HG03045 (cell line): ENCODE measurements around the gene CFL1.

Source experiments
- ATAC-seq: cut with Tn5 transposase; IDR thresholded peaks from one replicate; pipeline ENCODE4 v1.9.1; 2021; ENCODE audit warnings: mild to moderate bottlenecking, moderate library complexity; ENCODE audit not compliant: unreplicated experiment

CFL1 gene

GRCh38 chr11:65870706-65871681 lies 13.0 kb upstream of the CFL1 start:
- no peak for ATAC-seq

DNA sequence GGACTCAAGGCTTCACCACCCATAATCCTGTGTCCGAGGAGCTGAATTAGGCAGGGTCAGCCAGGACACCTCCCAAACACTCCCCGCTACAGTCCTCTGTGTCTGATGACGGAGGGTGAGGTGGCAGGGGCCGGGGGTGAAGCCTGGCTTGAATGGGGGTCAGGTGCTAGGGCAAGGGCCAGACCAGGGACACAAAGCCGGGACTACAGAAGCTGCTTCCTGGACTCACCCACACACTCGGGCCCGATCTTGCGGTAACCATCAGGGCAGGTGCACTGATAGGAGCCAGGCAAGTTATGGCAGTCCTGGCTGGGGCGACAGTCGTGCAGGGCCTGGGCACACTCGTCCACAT lies 12.3 kb upstream of the CFL1 start:
- no peak for ATAC-seq

DNA sequence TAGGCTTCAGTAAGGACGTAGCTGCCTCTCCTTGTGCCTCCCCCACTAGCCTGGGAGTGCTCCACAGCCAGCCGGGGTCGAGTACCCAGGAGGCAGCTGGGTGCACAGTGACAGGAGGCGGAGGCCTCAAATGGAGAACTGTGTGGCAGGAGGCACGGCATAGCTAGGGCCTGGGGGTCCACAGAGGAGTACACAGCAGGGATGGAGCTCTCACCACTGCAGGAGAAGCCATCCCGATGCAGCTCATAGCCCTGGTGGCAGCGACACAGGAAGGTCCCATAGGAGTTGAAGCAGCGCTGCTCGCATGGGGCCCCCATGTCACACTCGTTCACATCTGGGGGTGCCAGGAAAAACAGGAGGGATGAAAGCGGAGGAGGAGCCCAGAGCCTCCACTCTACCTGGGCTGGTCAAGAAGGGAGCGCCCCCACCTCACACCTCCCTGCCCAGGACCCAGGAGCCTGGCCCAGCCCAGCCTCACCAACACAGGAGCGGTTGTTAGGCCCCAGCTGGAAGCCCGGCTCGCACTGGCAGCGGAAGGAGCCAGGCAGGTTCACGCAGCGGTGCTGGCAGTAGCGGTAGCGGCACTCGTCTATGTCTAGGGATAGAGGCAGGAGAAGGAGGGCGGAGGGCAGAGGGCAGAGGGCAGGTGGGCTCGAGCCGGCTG lies 11.8 kb upstream of the CFL1 start:
- no peak for ATAC-seq

GRCh38 chr11:65868907-65869306 lies 10.9 kb upstream of the CFL1 start:
- no peak for ATAC-seq

- ATAC-seq: no peak
Observed at GRCh38 chr11:65868076-65868667, 10.2 kb upstream of the CFL1 start.

- ATAC-seq: no peak
Observed at GRCh38 chr11:65867284-65868071, 9.5 kb upstream of the CFL1 start.

- no peak for ATAC-seq
Observed at GRCh38 chr11:65866509-65867283, 8.7 kb upstream of the CFL1 start.

- no peak for ATAC-seq
Observed at GRCh38 chr11:65865550-65866172, 7.7 kb upstream of the CFL1 start.

GRCh38 chr11:65864706-65865471 lies 6.9 kb upstream of the CFL1 start:
- ATAC-seq: no peak

GRCh38 chr11:65863889-65864705 lies 6.1 kb upstream of the CFL1 start:
- no peak for ATAC-seq

DNA sequence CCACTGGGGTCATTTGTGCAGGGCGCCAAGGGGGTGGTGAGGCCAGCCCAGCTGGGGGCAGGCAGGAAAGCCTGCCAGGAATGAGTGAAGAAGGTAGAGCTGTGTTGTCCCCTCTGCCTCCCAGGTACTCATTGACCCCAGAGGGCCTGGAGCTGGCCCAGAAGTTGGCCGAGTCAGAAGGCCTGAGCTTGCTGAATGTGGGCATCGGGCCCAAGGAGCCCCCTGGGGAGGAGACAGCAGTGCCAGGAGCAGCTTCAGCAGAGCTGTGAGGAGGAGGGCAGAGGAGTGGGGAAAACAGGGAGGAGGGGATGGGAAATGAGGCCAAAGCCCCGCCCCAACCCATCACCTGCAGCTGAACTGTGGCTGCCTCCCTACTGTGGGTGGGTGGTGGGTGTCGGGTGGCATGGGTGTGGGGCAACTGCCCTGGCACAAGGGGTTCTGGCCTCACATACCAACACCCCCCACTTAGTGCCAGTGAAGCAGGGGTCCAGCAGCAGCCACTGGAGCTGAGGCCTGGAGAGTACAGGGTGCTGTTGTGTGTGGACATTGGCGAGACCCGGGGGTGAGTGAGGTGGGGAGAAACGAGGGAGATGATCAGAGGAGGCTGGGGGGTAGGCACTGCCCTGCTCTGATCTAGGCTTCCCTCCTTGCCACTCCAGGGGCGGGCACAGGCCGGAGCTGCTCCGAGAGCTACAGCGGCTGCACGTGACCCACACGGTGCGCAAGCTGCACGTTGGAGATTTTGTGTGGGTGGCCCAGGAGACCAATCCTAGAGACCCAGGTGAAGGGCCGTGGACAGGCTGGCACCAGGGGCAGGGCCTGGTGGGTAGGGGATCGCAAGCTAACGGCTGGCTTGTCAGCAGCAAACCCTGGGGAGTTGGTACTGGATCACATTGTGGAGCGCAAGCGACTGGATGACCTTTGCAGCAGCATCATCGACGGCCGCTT lies 5.2 kb upstream of the CFL1 start:
- ATAC-seq: no peak

DNA sequence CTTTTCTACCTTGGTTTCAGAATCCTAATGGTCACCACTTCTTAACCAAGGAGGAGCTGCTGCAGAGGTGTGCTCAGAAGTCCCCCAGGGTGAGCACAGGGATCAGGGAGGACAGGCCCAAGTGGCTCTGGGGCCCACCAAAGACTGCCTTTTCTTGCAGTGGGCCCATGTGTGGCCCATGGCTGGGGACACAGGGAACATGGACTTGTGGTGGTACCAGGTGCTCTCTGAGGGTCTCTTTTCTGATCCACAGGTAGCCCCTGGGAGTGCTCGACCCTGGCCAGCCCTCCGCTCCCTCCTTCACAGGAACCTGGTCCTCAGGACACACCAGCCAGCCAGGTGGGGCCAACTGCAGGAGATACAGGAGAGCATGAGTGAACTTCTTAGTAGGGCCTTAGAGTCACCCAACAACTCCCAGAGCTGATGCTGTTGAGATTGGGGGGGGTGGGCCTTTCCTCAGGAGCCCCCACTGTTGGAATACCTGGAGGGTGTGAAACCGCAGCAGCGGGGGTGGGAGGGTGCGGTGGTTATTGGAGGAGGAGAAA lies 4.3 kb upstream of the CFL1 start:
- no peak for ATAC-seq

DNA sequence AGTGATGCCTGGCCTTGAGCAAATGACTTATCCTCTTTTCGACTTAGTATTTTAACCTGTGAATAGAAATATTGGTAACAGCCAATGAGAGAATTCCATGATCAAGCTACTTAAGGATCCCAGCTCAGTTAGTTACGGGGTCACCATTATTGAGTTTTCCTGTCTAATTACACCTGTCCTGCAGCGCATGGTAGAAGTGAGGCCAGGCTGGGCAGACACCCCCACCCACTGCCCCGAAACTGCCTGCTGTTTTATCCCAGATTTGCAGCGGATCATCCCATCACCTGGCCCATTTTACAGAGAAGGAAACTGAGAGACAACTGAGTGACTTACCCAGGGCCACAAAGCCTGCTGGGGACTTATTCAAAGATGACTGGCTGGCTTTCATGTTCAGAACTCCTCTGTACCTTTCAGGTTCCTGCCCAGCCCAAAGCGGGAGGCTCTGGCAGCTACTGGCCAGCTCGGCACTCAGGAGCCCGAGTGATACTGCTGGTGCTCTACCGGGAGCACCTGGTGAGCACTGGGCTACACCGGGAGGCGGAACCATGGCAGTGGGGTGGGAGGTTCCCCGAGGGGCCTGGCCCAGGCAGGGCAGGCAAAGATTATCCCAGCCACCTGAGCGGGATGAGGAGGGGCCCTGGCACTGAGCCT lies 3.7 kb upstream of the CFL1 start:
- no peak for ATAC-seq

DNA sequence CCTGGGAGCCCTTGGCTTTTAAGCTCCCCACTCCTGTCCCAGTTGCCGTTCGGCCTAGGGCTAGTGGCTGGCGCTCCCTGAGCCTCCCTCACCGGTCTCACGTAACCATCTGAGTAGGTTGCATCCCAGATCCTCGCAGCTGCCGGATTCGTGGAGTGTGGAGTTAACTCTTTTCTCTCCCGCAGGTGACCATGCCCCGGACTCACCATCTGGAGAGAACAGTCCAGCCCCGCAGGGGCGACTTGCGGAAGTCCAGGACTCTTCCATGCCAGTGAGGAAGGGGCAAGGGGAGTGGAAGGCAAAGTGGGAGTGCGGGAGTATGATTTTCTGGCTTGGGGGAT lies 3.2 kb upstream of the CFL1 start:
- ATAC-seq: no peak

DNA sequence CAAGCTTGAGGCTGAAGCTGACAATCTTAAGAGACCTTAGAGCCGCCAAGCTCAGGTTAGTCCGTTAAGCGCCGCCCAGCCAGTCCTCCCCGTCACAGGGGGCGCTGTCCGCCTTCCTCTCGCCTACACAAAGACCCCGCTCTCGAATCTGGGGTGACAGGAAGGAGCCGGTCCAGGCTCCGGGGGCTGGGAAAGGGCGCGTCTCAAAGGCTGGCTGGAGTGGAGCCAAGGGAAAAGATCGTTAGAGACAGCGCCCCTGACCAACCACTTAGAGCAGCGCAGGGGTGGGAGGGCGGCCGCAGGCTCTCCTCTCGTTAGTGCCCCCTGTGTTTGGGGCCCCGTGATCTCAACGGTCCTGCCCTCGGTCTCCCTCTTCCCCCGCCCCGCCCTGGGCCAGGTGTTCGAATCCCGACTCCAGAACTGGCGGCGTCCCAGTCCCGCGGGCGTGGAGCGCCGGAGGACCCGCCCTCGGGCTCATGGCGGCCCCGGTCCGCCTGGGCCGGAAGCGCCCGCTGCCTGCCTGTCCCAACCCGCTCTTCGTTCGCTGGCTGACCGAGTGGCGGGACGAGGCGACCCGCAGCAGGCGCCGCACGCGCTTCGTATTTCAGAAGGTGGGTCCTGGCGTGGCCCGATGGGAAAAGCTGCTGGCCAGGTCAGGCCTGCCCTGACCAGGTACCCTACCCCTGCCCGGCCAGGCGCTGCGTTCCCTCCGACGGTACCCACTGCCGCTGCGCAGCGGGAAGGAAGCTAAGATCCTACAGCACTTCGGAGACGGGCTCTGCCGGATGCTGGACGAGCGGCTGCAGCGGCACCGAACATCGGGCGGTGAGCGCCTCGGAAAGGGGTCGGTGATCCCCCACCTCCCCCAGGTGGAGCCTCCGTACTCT lies 2.5 kb upstream of the CFL1 start, which contains the start of gene MUS81:
TSS of gene MUS81 (plus strand) at position 156 of the 887 bp plus-strand sequence. CDS start at position 477, 321 bp downstream.
- ATAC-seq: no peak
